ENCODE measurements around the gene YPEL1. TPM values are rescaled to one million over a fixed set of nuclear protein-coding genes. Genes with fewer than 3 reads are reported as not detected.

The YPEL1 gene
- total and polyA plus RNA-seq, 8 donors: 2.0 to 7.2 (median 2.7) TPM

DNA sequence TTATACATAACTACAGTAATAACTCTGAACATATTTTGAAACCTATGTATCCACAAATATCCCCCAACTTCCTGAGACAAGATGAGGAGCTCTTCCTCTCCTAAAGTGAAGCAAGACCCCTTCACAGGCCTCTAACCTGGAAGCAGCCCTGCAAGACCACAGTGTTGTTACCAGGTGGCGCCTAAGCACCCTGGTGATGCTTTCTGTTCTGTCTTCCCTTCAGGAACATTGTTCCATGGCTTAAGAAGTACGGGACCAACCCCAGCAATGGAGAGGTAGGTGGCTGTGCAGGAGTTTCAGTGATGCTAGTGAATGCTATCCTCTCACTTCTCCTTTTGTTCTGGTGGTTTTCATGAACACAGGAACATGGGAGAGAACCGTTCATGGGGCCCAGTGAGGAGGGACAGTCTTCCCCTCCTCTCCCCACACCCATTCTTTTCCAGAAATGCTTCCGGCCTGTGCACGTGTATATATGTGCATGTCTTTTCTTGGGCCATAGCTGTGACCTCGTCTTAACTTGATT lies 63.4 kb downstream of the YPEL1 start:
- intact Hi-C loops (cut with DNase I): no loop called here
- WGBS, 2 donors: 81 to 82% methylated on average over 6 of the region's 6 CpGs
- TF ChIP-seq, protein P1, sequence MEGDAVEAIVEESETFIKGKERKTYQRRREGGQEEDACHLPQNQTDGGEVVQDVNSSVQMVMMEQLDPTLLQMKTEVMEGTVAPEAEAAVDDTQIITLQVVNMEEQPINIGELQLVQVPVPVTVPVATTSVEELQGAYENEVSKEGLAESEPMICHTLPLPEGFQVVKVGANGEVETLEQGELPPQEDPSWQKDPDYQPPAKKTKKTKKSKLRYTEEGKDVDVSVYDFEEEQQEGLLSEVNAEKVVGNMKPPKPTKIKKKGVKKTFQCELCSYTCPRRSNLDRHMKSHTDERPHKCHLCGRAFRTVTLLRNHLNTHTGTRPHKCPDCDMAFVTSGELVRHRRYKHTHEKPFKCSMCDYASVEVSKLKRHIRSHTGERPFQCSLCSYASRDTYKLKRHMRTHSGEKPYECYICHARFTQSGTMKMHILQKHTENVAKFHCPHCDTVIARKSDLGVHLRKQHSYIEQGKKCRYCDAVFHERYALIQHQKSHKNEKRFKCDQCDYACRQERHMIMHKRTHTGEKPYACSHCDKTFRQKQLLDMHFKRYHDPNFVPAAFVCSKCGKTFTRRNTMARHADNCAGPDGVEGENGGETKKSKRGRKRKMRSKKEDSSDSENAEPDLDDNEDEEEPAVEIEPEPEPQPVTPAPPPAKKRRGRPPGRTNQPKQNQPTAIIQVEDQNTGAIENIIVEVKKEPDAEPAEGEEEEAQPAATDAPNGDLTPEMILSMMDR (IDR thresholded peaks at IDR 0.05): no peak
- Histone ChIP-seq H3K27ac (no peak overlapping the region), H3K4me3 (no peak overlapping the region), H3K4me1 (peaks cover 0 to 6% (median 0%) of the 10 kb centered on the region in 3 donors), H3K36me3 (peaks cover 0 to 51% (median 18%) of the 10 kb centered on the region in 3 donors), H3K9me3 (no peaks in the 10 kb centered on the region), H3K27me3 (no peaks in the 10 kb centered on the region)
- DNase-seq (no peak), FAIRE-seq (no peak), ATAC-seq (no peak)

DNA sequence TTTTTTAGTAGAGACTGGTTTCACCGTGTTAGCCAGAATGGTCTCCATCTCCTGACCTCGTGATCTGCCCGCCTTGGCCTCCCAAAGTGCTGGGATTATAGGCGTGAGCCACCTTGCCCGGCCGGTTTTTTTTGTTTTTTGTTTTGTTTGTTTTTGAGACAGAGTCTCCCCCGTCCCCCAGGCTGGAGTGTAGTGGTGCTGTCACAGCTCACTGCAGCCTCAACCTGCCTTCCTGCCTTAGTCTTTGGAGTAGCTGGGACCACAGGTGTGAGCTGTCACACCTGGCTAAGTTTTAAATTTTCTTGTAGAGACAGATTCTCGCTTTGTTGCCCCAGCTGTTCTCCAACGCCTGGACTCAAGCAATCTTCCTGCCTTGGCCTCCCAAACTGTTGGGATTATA lies 66.6 kb downstream of the YPEL1 start:
- Histone ChIP-seq H3K27ac (no peak overlapping the region), H3K9me3 (no peaks in the 10 kb centered on the region), H3K27me3 (no peaks in the 10 kb centered on the region), H3K36me3 (peaks cover 0 to 35% (median 14%) of the 10 kb centered on the region in 3 donors), H3K4me1 (peaks cover 0 to 7% (median 0%) of the 10 kb centered on the region in 3 donors), H3K4me3 (no peak overlapping the region)
- DNase-seq: no peak
- FAIRE-seq: no peak
- TF ChIP-seq, protein P1 (IDR thresholded peaks at IDR 0.05): no peak
- intact Hi-C loops (cut with DNase I): no loop called here
- ATAC-seq: no peak
- WGBS, 2 donors: 23 to 26% methylated on average over 8 to 9 of the region's 9 CpGs

DNA sequence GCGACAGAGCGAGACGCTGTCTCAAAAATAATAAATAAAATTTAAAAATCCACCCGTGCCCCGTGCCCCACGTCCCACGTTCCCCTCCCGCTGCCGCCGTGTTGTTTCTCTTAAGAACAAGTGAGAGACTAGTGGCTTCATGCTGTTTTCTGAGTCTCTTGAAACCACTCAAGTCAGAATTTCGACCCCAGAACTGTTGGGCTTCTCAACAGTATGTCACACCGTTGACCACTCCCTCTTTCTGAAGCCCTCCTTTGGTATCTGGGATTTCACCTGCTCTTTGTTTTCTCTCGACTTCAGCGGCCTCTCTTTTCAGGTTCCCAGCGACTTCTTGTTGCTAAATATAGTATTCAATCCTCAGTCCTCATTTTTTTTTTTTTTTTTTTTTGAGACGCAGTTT lies 68.8 kb downstream of the YPEL1 start:
- Histone ChIP-seq H3K36me3 (peaks cover 0 to 15% (median 9%) of the 10 kb centered on the region in 3 donors), H3K27me3 (no peaks in the 10 kb centered on the region), H3K27ac (peak overlapping the region; percentile 84 to 92 (median 87)), H3K9me3 (no peaks in the 10 kb centered on the region), H3K4me1 (peaks cover 0 to 7% (median 0%) of the 10 kb centered on the region in 3 donors), H3K4me3 (peak overlapping the region; percentile 41 to 74 (median 66))
- peak in 1 of 4 donors; percentile 5 for ATAC-seq
- FAIRE-seq: no peak
- TF ChIP-seq, protein P1 (IDR thresholded peaks at IDR 0.05): no peak
- intact Hi-C loops (cut with DNase I): no loop called here
- DNase-seq: no peak
- WGBS, 2 donors: 31 to 37% methylated on average over 16 of the region's 16 CpGs

DNA sequence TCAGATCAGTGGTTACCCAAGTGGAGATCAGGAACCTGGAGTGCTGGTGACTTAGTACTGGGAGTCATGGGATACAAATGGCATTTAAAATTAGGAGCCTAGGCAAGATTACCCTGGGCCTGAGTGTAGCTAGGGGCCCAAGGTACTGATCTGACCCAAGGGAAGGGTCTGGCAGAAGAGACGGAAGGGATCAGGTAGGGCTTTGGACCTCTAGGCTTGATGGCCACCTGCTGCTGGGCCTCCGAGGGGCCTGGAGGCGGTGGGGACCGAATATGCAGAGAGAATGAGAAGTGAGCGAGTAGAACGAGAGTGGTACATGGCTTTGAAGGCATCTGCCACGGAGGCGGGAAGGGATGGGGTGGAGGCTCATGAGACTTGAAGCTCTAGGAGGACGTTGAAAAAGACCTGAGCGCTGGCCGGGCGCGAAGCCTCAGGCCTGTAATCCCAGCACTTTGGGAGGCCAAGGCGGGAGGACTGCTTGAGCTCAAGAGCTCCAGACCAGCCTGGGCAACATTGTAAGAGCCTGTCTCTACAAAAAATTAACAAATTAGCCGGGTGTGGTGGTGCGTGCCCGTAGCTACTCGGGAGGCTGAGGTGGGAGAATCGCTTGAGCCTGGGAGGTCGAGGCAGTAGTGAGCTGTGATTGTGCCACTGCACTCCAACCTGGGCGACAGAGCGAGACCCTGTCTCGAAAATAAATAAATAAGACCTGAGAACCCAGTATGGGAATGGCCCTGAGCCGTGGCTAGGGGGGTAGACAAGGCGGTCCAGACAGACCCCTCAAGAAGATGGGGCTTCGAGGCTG lies 70.3 kb downstream of the YPEL1 start:
- TF ChIP-seq, protein P1 (IDR thresholded peaks at IDR 0.05): no peak
- Histone ChIP-seq H3K4me1 (peaks cover 0 to 7% (median 0%) of the 10 kb centered on the region in 3 donors), H3K27me3 (no peaks in the 10 kb centered on the region), H3K36me3 (no peaks in the 10 kb centered on the region), H3K4me3 (peak overlapping the region; percentile 41 to 74 (median 66)), H3K9me3 (no peaks in the 10 kb centered on the region), H3K27ac (peak overlapping the region; percentile 84 to 92 (median 87))
- DNase-seq: no peak
- WGBS, 2 donors: 68 to 72% methylated on average over 25 to 26 of the region's 26 CpGs
- intact Hi-C loops (cut with DNase I): no loop called here
- ATAC-seq: no peak
- FAIRE-seq: no peak

DNA sequence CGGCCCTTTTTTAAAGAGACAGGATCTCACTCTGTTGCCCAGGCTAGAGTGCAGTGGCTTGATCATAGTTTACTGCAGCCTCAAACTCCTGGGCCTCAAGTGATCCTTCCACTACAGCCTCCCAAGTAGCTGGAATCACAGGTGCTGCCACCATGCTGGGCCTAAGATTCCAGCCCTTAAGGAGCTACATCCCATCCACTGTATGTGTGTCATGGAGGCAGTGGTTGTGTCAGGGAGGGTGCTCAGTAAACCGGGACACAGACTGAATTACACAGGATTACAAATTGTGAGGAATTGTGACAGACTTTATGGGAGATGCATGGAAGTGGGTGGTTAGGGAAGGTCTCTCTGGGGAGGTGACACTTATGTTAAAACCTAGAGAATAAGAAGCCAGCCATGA lies 71.9 kb downstream of the YPEL1 start:
- no peak overlapping the region for H3K27ac ChIP-seq
- WGBS, 2 donors: 86 to 98% methylated on average over 2 of the region's 2 CpGs
- H3K9me3 ChIP-seq: no peaks in the 10 kb centered on the region
- no peaks in the 10 kb centered on the region for H3K27me3 ChIP-seq
- peaks cover 0 to 4% (median 0%) of the 10 kb centered on the region in 3 donors for H3K4me1 ChIP-seq
- no peak overlapping the region for H3K4me3 ChIP-seq
- TF ChIP-seq, protein P1 (IDR thresholded peaks at IDR 0.05): no peak
- FAIRE-seq: no peak
- intact Hi-C loops (cut with DNase I): no loop called here
- ATAC-seq: no peak
- DNase-seq: no peak
- H3K36me3 ChIP-seq: no peaks in the 10 kb centered on the region
